ENCODE measurements around the gene LYZL1.
"Not testable (repeated sequence)": the region's sequence is repeated elsewhere in the genome, so short reads cannot be mapped to it uniquely, and the experiment has no call there.

LYZL1 gene

DNA sequence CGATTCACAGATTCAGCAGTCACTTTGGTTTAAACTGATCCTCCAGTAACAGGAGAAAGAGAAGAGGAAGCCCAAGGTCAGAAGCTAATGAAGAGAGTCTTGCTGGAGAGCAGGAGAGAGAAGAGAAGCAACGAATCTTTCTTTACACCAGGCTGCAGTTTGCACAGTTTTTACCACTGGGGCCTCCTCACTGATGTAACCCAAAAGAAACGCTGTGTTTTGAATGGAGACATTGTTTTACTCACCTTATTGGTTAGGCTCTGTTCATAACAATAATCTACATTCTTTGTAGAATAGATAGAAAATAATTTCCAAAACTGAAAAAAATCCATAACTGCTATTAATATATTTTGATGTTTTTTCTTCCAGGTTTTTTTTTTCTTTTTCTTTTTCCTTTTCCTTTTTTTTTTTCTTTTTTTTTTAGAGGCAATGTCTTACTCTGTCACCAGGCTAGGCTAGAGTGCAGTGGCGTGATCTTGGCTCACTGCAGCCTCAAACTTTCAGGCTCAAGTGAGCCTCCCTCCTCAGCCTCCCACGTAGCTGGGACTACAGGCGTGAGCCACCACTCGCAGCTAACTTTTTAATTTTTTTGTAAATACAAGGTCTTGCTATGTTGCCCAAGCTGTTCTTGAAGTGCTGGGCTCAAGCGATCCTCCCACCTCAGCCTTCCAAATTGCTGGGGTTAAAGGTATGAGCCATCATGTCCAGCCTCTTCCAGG is 27.6 kb downstream of the LYZL1 start:
- H3K36me3 ChIP-seq (ENCODE audit: control insufficient read depth, insufficient read depth, low read length): no peaks in the 10 kb centered on the region
- no peaks in the 10 kb centered on the region for H3K9me3 ChIP-seq (ENCODE audit: control insufficient read depth, low read length)
- no peak for DNase-seq
- H3K27me3 ChIP-seq (replicated peaks; ENCODE audit: control insufficient read depth, insufficient read depth, low read length, poor library complexity, severe bottlenecking): no peaks in the 10 kb centered on the region
- H3K4me3 ChIP-seq (ENCODE audit: insufficient read depth, low read depth, low read length, poor library complexity, severe bottlenecking): no peak overlapping the region
- no peak overlapping the region for H3K27ac ChIP-seq (ENCODE audit: insufficient read depth, low read length, poor library complexity, severe bottlenecking)
- no peaks in the 10 kb centered on the region for H3K4me1 ChIP-seq (ENCODE audit: control insufficient read depth, insufficient read depth, low read length, poor library complexity, severe bottlenecking)

DNA sequence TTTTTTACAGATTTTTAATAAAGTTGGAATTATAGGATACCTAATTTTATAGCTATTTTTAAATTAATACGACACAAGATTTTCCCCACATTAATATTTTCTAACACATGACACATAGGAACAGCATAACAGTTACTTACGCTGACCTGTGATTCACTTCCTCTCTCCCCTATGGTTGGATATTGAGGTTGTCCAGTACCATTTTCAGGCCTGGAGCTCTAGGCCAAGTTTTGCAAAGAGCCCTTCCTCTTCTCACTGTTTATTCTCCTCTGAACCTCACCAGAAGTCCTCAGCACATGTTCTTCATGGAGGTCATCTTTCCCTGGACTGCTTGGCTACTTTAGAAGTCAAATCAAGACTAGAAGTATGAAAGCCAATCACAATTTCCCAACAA is 28.2 kb downstream of the LYZL1 start:
- no peak for DNase-seq
- no peaks in the 10 kb centered on the region for H3K36me3 ChIP-seq (ENCODE audit: control insufficient read depth, insufficient read depth, low read length)
- no peaks in the 10 kb centered on the region for H3K9me3 ChIP-seq (ENCODE audit: control insufficient read depth, low read length)
- H3K27ac ChIP-seq (ENCODE audit: insufficient read depth, low read length, poor library complexity, severe bottlenecking): no peak overlapping the region
- no peak overlapping the region for H3K4me3 ChIP-seq (ENCODE audit: insufficient read depth, low read depth, low read length, poor library complexity, severe bottlenecking)
- H3K4me1 ChIP-seq (ENCODE audit: control insufficient read depth, insufficient read depth, low read length, poor library complexity, severe bottlenecking): no peaks in the 10 kb centered on the region
- no peaks in the 10 kb centered on the region for H3K27me3 ChIP-seq (replicated peaks; ENCODE audit: control insufficient read depth, insufficient read depth, low read length, poor library complexity, severe bottlenecking)

DNA sequence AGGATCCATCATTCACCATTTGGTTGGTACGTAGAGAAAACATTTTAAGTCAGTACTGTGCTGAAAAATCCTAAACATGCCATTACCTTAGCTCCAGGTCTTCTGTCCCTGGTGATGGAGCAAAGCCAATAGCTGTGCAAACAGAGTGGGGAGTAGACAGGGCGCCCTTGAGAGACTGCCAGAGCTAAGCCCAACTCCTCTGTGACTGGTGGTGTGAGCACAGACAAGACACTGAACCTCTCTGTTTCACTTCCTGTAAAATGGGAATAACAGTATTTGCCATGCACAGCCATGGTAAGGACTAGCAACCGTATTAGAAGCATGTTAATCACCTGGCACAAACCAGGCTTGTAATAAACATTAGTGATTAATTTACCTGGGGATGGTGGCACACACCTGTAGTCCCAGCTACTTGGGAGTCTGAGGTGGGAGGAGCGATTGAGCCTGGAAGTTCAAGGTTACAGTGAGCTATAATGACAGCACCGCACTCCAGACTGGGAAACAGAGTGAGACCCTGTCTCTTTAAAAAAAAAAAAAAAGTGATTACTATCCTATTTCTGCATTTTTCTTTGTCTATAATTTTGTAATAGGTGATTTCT is 28.7 kb downstream of the LYZL1 start:
- Histone ChIP-seq H3K27me3 (replicated peaks; ENCODE audit: control insufficient read depth, insufficient read depth, low read length, poor library complexity, severe bottlenecking) (no peaks in the 10 kb centered on the region), H3K4me3 (ENCODE audit: insufficient read depth, low read depth, low read length, poor library complexity, severe bottlenecking) (no peak overlapping the region), H3K36me3 (ENCODE audit: control insufficient read depth, insufficient read depth, low read length) (no peaks in the 10 kb centered on the region), H3K4me1 (ENCODE audit: control insufficient read depth, insufficient read depth, low read length, poor library complexity, severe bottlenecking) (no peaks in the 10 kb centered on the region), H3K27ac (ENCODE audit: insufficient read depth, low read length, poor library complexity, severe bottlenecking) (no peak overlapping the region), H3K9me3 (ENCODE audit: control insufficient read depth, low read length) (no peaks in the 10 kb centered on the region)
- DNase-seq: no peak

DNA sequence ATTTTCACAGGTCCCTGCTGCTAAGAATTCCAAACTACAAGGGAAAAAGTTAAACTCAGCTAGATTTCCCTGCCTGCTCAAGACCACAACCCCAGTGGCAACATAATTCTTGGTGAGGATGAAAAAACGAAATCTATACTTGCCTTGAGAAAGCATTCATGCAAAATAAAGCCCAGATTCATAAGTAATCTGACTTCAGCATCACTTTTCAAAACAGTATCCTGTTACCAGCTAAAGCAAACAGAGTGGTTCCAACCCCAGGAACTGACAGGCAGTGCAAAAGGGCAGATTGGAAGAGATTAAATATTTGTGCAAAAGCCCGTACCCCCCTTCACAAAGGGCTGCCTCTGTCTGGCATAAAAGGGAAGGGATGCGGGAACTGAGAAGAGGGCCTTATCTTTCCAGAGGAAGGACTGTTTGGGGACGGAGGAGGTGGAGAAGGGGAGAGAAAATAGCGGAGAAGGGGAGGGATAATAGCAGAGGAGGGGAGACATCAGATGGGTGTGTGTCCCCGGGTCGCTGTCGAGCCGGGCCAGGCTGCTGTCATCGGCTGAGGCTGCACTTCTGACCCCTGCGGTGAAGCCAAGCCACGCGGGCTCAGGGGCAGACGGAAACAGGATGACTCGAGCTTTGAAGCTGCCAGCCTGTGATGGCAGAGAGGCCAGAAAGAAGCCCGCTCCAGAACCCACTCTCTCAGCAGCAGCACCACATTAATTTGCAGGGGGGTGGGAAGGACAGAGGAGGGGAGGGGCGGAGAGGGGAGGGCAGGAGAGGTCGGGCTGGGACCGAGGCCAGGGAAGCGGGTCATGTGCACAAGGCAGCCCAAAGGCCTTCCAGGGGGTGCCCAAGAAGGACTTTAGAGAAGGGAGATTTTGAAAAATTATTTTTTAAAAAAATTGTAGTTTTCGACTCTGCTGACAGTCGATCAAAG is 29.5 kb downstream of the LYZL1 start:
- DNase-seq; H3K9me3 ChIP-seq (ENCODE audit: control insufficient read depth, low read length); H3K4me1 ChIP-seq (ENCODE audit: control insufficient read depth, insufficient read depth, low read length, poor library complexity, severe bottlenecking); H3K4me3 ChIP-seq (ENCODE audit: insufficient read depth, low read depth, low read length, poor library complexity, severe bottlenecking); H3K27ac ChIP-seq (ENCODE audit: insufficient read depth, low read length, poor library complexity, severe bottlenecking); H3K36me3 ChIP-seq (ENCODE audit: control insufficient read depth, insufficient read depth, low read length); H3K27me3 ChIP-seq (replicated peaks; ENCODE audit: control insufficient read depth, insufficient read depth, low read length, poor library complexity, severe bottlenecking): not testable (repeated sequence)

DNA sequence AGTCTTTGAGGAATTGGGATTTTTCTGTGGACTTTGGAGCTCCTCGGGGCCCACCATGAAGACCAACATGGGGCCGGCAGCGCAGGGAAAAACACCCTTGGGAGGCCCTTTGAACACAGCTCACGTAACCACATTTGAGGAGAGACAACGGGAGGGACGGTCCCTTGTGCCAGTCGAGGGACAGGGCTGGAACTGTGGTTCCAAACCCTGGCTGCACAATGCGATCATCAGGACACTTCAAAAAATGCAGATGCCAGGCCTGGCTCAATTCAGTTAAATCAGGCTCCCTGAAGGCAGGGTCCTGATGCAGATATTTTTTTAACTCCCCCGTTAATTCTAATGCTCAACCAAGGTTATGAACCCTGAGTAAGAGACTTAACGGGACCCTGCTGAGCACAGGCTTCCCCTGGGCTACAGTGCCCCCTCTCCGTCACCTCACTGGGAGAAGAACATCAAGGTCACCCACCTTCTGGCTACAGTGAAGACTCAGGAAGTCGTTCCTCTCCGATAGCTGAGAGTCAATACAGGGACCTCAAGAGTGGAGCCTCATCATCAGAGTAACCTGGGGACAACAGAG is 30.4 kb downstream of the LYZL1 start:
- no peak for DNase-seq
- Histone ChIP-seq H3K9me3 (ENCODE audit: control insufficient read depth, low read length) (no peaks in the 10 kb centered on the region), H3K27me3 (replicated peaks; ENCODE audit: control insufficient read depth, insufficient read depth, low read length, poor library complexity, severe bottlenecking) (no peaks in the 10 kb centered on the region), H3K4me1 (ENCODE audit: control insufficient read depth, insufficient read depth, low read length, poor library complexity, severe bottlenecking) (no peaks in the 10 kb centered on the region), H3K4me3 (ENCODE audit: insufficient read depth, low read depth, low read length, poor library complexity, severe bottlenecking) (no peak overlapping the region), H3K36me3 (ENCODE audit: control insufficient read depth, insufficient read depth, low read length) (no peaks in the 10 kb centered on the region), H3K27ac (ENCODE audit: insufficient read depth, low read length, poor library complexity, severe bottlenecking) (no peak overlapping the region)

DNA sequence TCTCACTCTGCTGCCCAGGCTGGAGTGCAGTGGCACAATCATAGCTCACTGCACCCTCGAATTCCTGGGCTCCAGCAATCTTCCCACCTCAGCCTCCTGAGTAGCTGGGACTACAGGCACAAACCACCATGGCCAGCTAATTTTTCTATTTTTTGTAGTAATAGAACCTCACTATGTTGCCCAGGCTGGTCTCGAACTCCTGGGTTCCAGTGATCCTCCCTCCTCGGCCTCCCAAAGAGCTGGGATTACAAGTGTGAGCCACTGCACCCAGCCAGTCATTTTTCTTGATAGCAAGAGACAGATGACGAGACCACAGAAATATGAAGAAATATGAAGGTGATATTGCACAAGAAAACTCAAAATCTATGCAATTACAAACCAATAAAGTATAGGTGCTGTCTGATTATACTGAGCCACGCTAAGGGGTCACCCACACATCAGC is 31.8 kb downstream of the LYZL1 start:
- not testable (repeated sequence) for H3K27me3 ChIP-seq (replicated peaks; ENCODE audit: control insufficient read depth, insufficient read depth, low read length, poor library complexity, severe bottlenecking); H3K27ac ChIP-seq (ENCODE audit: insufficient read depth, low read length, poor library complexity, severe bottlenecking); DNase-seq; H3K4me1 ChIP-seq (ENCODE audit: control insufficient read depth, insufficient read depth, low read length, poor library complexity, severe bottlenecking); H3K4me3 ChIP-seq (ENCODE audit: insufficient read depth, low read depth, low read length, poor library complexity, severe bottlenecking); H3K36me3 ChIP-seq (ENCODE audit: control insufficient read depth, insufficient read depth, low read length); H3K9me3 ChIP-seq (ENCODE audit: control insufficient read depth, low read length)

DNA sequence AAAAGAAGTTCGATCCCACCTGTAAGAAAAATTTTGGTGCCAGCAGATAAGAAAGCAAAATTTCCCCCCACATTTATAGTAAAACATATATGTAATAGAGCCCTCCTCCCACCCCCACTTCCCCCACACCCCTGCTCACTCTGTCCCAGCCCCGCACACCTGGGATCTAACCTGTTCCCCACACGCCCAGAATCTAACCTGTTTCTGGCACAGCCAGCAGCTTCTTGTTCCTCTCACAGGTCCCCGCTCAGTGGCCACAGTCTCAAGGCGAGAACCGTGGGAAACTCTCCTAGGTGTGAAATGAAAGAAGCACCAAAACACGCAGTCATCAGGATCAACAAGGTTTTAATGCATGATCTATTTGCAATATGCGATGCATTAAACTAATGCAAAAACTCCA is 32.8 kb downstream of the LYZL1 start:
- no peak overlapping the region for H3K27ac ChIP-seq (ENCODE audit: insufficient read depth, low read length, poor library complexity, severe bottlenecking)
- no peak overlapping the region for H3K4me3 ChIP-seq (ENCODE audit: insufficient read depth, low read depth, low read length, poor library complexity, severe bottlenecking)
- DNase-seq: no peak
- H3K27me3 ChIP-seq (replicated peaks; ENCODE audit: control insufficient read depth, insufficient read depth, low read length, poor library complexity, severe bottlenecking): no peaks in the 10 kb centered on the region
- no peaks in the 10 kb centered on the region for H3K9me3 ChIP-seq (ENCODE audit: control insufficient read depth, low read length)
- H3K4me1 ChIP-seq (ENCODE audit: control insufficient read depth, insufficient read depth, low read length, poor library complexity, severe bottlenecking): no peaks in the 10 kb centered on the region
- H3K36me3 ChIP-seq (ENCODE audit: control insufficient read depth, insufficient read depth, low read length): no peaks in the 10 kb centered on the region

DNA sequence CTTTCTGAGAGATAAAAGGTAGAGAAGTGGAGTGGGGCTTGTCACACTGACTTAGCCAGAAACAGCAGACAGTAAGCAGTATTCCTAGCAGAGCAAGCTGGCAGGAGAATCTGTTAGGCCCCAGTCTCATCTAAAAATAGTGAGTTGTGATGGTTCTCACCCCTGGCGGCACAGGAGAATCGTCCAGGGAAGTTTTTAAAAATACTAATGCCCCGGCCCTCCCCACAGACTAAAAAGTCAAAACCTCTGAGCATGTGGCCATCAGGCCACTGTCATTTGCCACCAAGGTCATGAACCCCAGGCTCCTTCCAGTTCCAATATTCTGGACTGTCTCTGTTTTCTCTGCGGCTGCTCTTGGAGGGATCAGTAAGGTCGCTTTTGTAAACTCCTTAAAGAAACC is 34.0 kb downstream of the LYZL1 start:
- H3K4me1 ChIP-seq (ENCODE audit: control insufficient read depth, insufficient read depth, low read length, poor library complexity, severe bottlenecking): no peaks in the 10 kb centered on the region

DNA sequence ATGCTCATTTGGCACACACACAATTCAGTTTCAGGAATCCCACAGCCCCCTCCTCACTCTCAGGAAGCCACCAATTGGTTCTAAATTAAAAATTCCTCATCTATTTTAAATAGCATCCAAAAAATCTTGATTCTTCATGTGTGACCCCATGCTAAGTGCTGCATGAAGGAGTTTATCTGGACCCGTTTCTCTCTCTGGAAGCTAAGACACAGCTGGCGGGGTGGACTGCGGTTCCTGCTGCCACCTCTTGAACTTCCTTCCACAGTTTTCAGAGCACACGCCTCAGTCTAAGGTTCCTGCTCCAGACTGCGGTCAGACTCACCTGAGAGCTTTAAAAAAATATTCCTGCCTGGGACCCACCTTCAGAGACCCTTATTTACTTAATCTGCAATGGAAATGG is 34.5 kb downstream of the LYZL1 start:
- no peak overlapping the region for H3K27ac ChIP-seq (ENCODE audit: insufficient read depth, low read length, poor library complexity, severe bottlenecking)
- no peak for DNase-seq
- no peaks in the 10 kb centered on the region for H3K9me3 ChIP-seq (ENCODE audit: control insufficient read depth, low read length)
- no peaks in the 10 kb centered on the region for H3K4me1 ChIP-seq (ENCODE audit: control insufficient read depth, insufficient read depth, low read length, poor library complexity, severe bottlenecking)
- H3K4me3 ChIP-seq (ENCODE audit: insufficient read depth, low read depth, low read length, poor library complexity, severe bottlenecking): no peak overlapping the region
- H3K36me3 ChIP-seq (ENCODE audit: control insufficient read depth, insufficient read depth, low read length): no peaks in the 10 kb centered on the region
- no peaks in the 10 kb centered on the region for H3K27me3 ChIP-seq (replicated peaks; ENCODE audit: control insufficient read depth, insufficient read depth, low read length, poor library complexity, severe bottlenecking)

More for the DNA sequence above, 34.0 kb downstream of the LYZL1 start:
- H3K4me3 ChIP-seq (ENCODE audit: insufficient read depth, low read depth, low read length, poor library complexity, severe bottlenecking): no peak overlapping the region
- H3K9me3 ChIP-seq (ENCODE audit: control insufficient read depth, low read length): no peaks in the 10 kb centered on the region
- H3K36me3 ChIP-seq (ENCODE audit: control insufficient read depth, insufficient read depth, low read length): no peaks in the 10 kb centered on the region
- DNase-seq: no peak
- H3K27ac ChIP-seq (ENCODE audit: insufficient read depth, low read length, poor library complexity, severe bottlenecking): no peak overlapping the region
- no peaks in the 10 kb centered on the region for H3K27me3 ChIP-seq (replicated peaks; ENCODE audit: control insufficient read depth, insufficient read depth, low read length, poor library complexity, severe bottlenecking)
